SU-DHL-6 (cell line): Measurements from ENCODE around the gene HINFP.

Experiments
- H2AFZ ChIP-seq: fragments of 200-600 bp; sonication (generic); 2 replicates; pipeline ENCODE4 v1.6.1; 2014; ENCODE audit warnings: low read depth, mild to moderate bottlenecking, moderate library complexity, mixed read lengths, antibody characterized with exemption, low read length; ENCODE audit not compliant: severe bottlenecking
- H3F3A ChIP-seq: fragments of 200-600 bp; shearing (Covaris generic); 2 replicates; pipeline ENCODE4 v1.6.0; 2016; ENCODE audit warnings: antibody characterized with exemption, mild to moderate bottlenecking; ENCODE audit not compliant: insufficient read depth
- H3K27ac ChIP-seq: fragments of 200-600 bp; sonication (generic); 2 replicates; pipeline ENCODE4 v1.5.1; 2016; ENCODE audit warnings: low read depth, mild to moderate bottlenecking, low read length, moderate library complexity, mixed read lengths
- H3K27me3 ChIP-seq: fragments of 200-600 bp; sonication (generic), shearing (Covaris generic); 2 replicates; pipeline ENCODE4 v1.6.0; 2014; ENCODE audit warnings: mild to moderate bottlenecking, low read length
- H3K36me3 ChIP-seq: fragments of 200-600 bp; sonication (generic); 2 replicates; pipeline ENCODE4 v1.6.1; 2014; ENCODE audit warnings: mild to moderate bottlenecking, low read length, mixed read lengths
- H3K4me2 ChIP-seq: fragments of 300-600, 200-600 bp; shearing (Covaris generic), sonication (generic); 2 replicates; pipeline ENCODE4 v1.6.0; 2014; ENCODE audit warnings: low read length, low read depth, mild to moderate bottlenecking; ENCODE audit not compliant: poor library complexity, severe bottlenecking
- H3K4me3 ChIP-seq: fragments of 200-600 bp; sonication (generic); 2 replicates; pipeline ENCODE4 v1.5.1; 2014; ENCODE audit warnings: antibody characterized with exemption, low read length, mild to moderate bottlenecking, mixed read lengths; ENCODE audit not compliant: insufficient read depth, poor library complexity, severe bottlenecking
- H3K79me2 ChIP-seq: fragments of 200-600 bp; sonication (generic); 2 replicates; pipeline ENCODE4 v1.6.1; 2014; ENCODE audit warnings: mild to moderate bottlenecking, low read length, moderate library complexity; ENCODE audit not compliant: insufficient read depth
- H3K9ac ChIP-seq: fragments of 200-600 bp; sonication (generic); 2 replicates; pipeline ENCODE4 v1.7.0; 2014; ENCODE audit warnings: mild to moderate bottlenecking, low read length
- H3K9me2 ChIP-seq: fragments of 200-600 bp; sonication (generic); replicated peaks from 2 replicates; pipeline ENCODE4 v1.6.1; 2014; ENCODE audit warnings: low read length; ENCODE audit not compliant: insufficient read depth
- H3K9me3 ChIP-seq: fragments of 200-600 bp; sonication (generic); 2 replicates; pipeline ENCODE4 v1.6.1; 2014; ENCODE audit warnings: low read length, mixed read lengths; ENCODE audit not compliant: insufficient read depth
- H4K20me1 ChIP-seq: fragments of 200-600 bp; sonication (generic); 2 replicates; pipeline ENCODE4 v1.6.1; 2014; ENCODE audit warnings: low read depth, mild to moderate bottlenecking, antibody characterized with exemption, low read length, moderate library complexity, mixed read lengths
- EZH2phosphoT487 ChIP-seq: fragments of 200-600 bp; sonication (generic), shearing (Covaris generic); conservative IDR thresholded peaks from 2 replicates; pipeline ENCODE4 v1.6.1; 2018; ENCODE audit warnings: mild to moderate bottlenecking, antibody characterized with exemption, low read length, moderate library complexity, mixed read lengths
- TF ChIP-seq, protein P1 (sequence below): fragments of 200-600 bp; sonication (generic); IDR thresholded peaks from one replicate; pipeline ENCODE4 v1.5.1; 2017; ENCODE audit warnings: antibody characterized with exemption, mild to moderate bottlenecking, low read length, moderate library complexity; ENCODE audit not compliant: insufficient read depth, poor library complexity, severe bottlenecking

Gene HINFP

GRCh38 chr11:119087123-119087522, 34.3 kb upstream of the HINFP start:
- peaks cover 11% of the 10 kb centered on the region for H3K79me2 ChIP-seq
- H3K9ac ChIP-seq = no peak overlapping the region
- peaks cover 30% of the 10 kb centered on the region for H3F3A ChIP-seq
- TF ChIP-seq, protein P1, sequence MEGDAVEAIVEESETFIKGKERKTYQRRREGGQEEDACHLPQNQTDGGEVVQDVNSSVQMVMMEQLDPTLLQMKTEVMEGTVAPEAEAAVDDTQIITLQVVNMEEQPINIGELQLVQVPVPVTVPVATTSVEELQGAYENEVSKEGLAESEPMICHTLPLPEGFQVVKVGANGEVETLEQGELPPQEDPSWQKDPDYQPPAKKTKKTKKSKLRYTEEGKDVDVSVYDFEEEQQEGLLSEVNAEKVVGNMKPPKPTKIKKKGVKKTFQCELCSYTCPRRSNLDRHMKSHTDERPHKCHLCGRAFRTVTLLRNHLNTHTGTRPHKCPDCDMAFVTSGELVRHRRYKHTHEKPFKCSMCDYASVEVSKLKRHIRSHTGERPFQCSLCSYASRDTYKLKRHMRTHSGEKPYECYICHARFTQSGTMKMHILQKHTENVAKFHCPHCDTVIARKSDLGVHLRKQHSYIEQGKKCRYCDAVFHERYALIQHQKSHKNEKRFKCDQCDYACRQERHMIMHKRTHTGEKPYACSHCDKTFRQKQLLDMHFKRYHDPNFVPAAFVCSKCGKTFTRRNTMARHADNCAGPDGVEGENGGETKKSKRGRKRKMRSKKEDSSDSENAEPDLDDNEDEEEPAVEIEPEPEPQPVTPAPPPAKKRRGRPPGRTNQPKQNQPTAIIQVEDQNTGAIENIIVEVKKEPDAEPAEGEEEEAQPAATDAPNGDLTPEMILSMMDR = no peak
- no peak for TF ChIP-seq EZH2phosphoT487
- H4K20me1 ChIP-seq = no peaks in the 10 kb centered on the region
- no peaks in the 10 kb centered on the region for H3K9me3 ChIP-seq
- no peak overlapping the region for H2AFZ ChIP-seq
- no peaks in the 10 kb centered on the region for H3K27me3 ChIP-seq
- H3K36me3 ChIP-seq = no peaks in the 10 kb centered on the region
- H3K4me3 ChIP-seq = no peak overlapping the region
- H3K4me2 ChIP-seq = no peak overlapping the region
- no peak overlapping the region for H3K27ac ChIP-seq
- no peaks in the 10 kb centered on the region for H3K9me2 ChIP-seq

- no peak for TF ChIP-seq EZH2phosphoT487
- TF ChIP-seq, protein P1 = no peak
- no peaks in the 10 kb centered on the region for H3K9me3 ChIP-seq
- H3K4me3 ChIP-seq = no peak overlapping the region
- no peaks in the 10 kb centered on the region for H3K36me3 ChIP-seq
- H4K20me1 ChIP-seq = no peaks in the 10 kb centered on the region
- H3K79me2 ChIP-seq = peaks cover 11% of the 10 kb centered on the region
- no peak overlapping the region for H3K9ac ChIP-seq
- peaks cover 36% of the 10 kb centered on the region for H3F3A ChIP-seq
- H3K27me3 ChIP-seq = no peaks in the 10 kb centered on the region
- no peak overlapping the region for H3K27ac ChIP-seq
- no peak overlapping the region for H2AFZ ChIP-seq
- H3K9me2 ChIP-seq = no peaks in the 10 kb centered on the region
- H3K4me2 ChIP-seq = no peak overlapping the region
Observed at GRCh38 chr11:119087747-119088241, 33.6 kb upstream of the HINFP start.

DNA sequence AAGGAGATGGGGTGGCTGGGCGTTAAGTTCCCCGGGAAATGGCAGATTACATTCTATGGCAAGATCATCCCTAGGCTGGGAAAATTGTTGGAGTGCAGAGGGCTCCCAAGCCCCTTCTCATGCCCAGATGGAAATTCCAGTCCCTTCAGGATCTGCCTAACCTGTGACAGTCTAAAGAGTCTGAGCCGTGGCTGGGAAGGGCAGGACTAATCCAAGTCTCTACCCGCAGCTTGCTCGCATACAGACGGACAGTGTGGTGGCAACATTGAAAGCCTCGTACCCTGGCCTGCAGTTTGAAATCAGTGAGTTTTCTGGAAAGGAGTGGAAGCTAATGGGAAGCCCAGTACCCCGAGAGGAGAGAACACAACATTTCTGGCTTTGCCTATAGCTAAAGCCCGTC, 33.0 kb upstream of the HINFP start:
- H3K9ac ChIP-seq = no peak overlapping the region
- H2AFZ ChIP-seq = no peak overlapping the region
- peaks cover 16% of the 10 kb centered on the region for H3K79me2 ChIP-seq
- H3K9me2 ChIP-seq = no peaks in the 10 kb centered on the region
- H3K4me3 ChIP-seq = no peak overlapping the region
- no peak overlapping the region for H3K4me2 ChIP-seq
- TF ChIP-seq EZH2phosphoT487 = no peak
- TF ChIP-seq, protein P1 = no peak
- H3K9me3 ChIP-seq = no peaks in the 10 kb centered on the region
- no peaks in the 10 kb centered on the region for H3K27me3 ChIP-seq
- H3F3A ChIP-seq = peaks cover 39% of the 10 kb centered on the region
- H4K20me1 ChIP-seq = no peaks in the 10 kb centered on the region
- no peak overlapping the region for H3K27ac ChIP-seq
- H3K36me3 ChIP-seq = peaks cover 6% of the 10 kb centered on the region; the same call in 1 of the 2 replicates

GRCh38 chr11:119089319-119089718, 32.1 kb upstream of the HINFP start:
- Histone ChIP-seq H3K9ac (no peak overlapping the region), H3K27me3 (no peaks in the 10 kb centered on the region), H3F3A (peaks cover 48% of the 10 kb centered on the region), H4K20me1 (peaks cover 4% of the 10 kb centered on the region; the same call in 1 of the 2 replicates), H3K27ac (no peak overlapping the region), H2AFZ (no peak overlapping the region), H3K9me2 (no peaks in the 10 kb centered on the region), H3K9me3 (no peaks in the 10 kb centered on the region), H3K79me2 (peaks cover 25% of the 10 kb centered on the region), H3K4me2 (no peak overlapping the region), H3K4me3 (no peak overlapping the region), H3K36me3 (peaks cover 15% of the 10 kb centered on the region)
- TF ChIP-seq, protein P1 = no peak
- TF ChIP-seq EZH2phosphoT487 = no peak
